ENCODE data around the gene ENOX1.

DNA sequence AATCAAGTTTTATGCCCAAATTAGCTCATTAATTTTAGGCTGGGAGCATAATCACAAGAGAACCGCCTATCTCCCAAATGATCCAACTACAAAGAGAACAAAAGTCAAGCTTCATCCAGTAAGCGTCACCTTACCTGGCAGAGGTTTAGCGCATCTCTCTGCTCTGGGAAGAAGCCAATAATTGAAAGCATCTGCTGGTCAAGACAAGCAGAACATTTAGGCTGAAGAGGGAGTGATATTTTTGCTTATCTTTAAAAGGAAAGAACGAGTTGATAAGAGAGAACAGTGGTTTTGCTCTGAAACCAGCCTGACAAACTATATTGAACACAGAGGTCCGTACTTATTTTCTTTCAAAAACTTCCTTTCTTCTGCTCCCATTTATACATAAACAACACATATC is 242.1 kb downstream of the ENOX1 start:
- TF ChIP-seq TAF7 (optimal IDR thresholded peaks at IDR 0.05; ENCODE audit: borderline replicate concordance, low read depth, low read length): no peak
- TF ChIP-seq CHD1 (IDR thresholded peaks at IDR 0.05; ENCODE audit: low read depth, low read length): no peak
- TF ChIP-seq, protein P1, sequence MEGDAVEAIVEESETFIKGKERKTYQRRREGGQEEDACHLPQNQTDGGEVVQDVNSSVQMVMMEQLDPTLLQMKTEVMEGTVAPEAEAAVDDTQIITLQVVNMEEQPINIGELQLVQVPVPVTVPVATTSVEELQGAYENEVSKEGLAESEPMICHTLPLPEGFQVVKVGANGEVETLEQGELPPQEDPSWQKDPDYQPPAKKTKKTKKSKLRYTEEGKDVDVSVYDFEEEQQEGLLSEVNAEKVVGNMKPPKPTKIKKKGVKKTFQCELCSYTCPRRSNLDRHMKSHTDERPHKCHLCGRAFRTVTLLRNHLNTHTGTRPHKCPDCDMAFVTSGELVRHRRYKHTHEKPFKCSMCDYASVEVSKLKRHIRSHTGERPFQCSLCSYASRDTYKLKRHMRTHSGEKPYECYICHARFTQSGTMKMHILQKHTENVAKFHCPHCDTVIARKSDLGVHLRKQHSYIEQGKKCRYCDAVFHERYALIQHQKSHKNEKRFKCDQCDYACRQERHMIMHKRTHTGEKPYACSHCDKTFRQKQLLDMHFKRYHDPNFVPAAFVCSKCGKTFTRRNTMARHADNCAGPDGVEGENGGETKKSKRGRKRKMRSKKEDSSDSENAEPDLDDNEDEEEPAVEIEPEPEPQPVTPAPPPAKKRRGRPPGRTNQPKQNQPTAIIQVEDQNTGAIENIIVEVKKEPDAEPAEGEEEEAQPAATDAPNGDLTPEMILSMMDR (IDR thresholded peaks at IDR 0.05; ENCODE audit: control extremely low read depth in 1 of 3, insufficient read depth in 1 of 3, low read depth in 1 of 3, low read length in 3 of 3): no peak

Measured in H1 (cell line).